ENCODE data around the gene RPE65.
"Not testable (repeated sequence)": the region's sequence is repeated elsewhere in the genome, so short reads cannot be mapped to it uniquely, and the experiment has no call there.

The RPE65 gene

DNA sequence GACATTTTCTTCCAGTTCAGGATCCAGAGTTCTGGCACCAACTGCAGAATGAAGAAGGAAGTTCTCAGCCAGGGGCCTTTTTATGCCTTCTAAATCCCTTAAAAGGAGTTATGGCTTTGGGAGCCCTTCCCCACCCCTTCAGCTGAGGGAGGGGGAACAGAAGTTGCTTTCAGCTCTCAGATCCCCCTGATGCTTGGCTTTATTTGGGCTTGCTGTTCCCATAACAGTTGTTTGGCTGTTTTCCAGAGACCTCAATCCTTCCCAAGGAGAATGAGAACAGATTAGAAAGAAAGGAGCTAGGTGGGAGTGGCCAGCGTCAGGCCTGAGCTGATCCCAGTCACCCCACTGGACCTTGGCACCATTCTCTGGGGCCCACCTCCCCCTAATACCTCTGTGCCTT lies at the start of gene RPE65:
RPE65 (minus strand) TSS at position 54 of the 400 bp plus-strand sequence; CDS start at position 5, 49 bp downstream.
- no peak for DNase-seq

DNA sequence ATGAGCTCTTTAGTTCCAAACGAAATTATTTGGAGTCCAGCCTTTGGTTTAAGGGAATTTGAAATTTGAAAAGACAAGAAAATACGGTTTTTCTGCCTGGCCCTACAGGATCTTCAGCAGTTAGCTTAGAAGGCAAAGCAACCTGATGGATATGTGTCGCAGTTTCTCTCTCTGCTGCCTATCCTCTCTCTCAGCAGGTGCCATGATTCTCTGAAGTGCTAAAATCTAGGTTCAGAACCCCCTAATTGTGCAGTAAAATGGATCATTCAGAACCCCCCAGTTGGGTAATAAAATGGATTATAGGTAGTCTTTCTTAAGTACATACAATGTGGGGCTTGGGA lies 47.6 kb upstream of the RPE65 start:
- DNase-seq, result no peak

DNA sequence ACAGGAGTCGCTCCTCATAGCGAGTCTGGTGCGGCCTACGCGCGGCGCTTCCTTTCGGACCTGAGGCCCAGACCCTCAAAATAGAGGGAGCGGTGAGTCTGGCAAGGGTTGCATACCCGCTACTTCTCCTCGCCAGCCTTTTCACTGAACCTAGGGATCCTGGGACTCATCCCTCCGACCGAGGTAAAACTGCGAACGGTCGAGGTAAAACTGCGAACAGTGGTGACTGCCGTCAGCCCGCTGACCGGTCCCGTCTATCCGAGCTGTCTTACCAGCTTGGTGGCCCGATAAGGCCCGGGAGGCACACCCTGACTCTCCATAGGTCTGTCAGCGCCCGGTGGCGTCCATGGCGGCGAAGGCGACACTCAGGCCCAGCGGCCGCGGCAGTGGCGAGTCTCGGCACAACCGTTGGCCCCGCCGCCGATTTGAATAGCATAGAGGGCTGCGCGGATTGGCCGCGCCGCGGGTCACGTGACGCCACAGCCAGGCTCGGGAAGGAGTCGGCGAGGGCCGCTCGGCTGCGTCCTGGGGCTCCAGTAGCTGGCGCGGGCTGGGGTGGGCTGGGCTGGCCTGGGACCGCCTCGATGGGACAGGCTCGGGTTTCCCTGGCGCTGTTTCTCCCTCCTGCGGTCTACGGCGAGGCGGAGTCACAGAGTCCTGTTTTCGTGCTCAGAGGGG lies 47.1 kb upstream of the RPE65 start, which contains the start of gene DEPDC1:
DEPDC1 (minus strand) TSS at position 403 of the 678 bp plus-strand sequence; CDS start at position 320, 83 bp downstream.
- peak; percentile 56 for DNase-seq

DNA sequence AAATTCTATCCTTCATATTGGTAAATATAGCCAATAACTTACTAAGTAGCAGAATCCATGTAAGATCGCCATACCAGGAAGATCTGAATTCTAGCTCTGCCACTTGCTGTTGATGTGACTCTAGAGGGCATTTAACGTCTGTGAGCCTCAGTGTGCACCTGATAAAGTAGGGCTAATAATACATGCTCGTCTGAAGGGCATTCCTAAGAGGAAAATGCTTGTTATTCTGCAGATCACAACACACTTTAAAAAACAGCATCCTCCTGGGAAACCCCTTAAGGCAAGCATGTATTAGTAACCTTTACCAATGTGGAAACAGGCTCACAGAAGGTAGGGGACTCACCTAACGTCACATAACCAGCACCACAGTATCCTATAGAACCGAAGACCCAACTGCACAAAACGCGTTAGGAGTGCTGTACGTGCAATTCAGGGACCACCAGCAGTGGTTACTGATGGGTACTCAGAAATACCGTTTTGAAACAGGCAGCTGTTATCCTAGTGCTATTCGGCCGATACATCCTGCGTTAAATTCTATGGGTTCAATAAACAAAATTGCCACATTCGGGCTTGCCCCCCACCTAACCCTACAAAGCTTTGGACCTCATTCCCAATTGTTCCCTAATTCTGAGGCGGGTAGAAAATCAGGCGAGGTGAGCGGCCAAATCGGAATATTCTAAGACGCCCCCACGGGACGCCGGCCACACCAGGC lies 46.4 kb upstream of the RPE65 start:
- DNase-seq, result no peak

DNA sequence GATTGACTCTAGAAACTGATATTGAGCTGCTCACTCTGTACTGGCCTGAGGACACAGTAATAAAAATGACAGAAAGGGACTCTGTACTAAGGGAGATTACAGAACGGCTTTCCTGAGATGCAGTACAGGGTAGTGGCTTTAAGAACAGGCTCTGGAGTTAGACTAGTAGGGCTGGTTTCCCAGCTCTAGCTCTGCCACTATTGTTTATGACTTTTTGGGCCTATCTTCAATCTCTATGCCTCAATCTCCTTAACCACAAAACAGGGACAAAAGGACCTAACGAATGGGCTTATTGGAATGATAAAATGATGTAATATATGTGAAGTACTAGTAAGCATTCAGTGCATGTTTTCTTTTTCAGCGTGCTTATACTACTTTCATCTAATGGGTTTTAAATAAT lies 45.8 kb upstream of the RPE65 start:
- DNase-seq, result no peak

DNA sequence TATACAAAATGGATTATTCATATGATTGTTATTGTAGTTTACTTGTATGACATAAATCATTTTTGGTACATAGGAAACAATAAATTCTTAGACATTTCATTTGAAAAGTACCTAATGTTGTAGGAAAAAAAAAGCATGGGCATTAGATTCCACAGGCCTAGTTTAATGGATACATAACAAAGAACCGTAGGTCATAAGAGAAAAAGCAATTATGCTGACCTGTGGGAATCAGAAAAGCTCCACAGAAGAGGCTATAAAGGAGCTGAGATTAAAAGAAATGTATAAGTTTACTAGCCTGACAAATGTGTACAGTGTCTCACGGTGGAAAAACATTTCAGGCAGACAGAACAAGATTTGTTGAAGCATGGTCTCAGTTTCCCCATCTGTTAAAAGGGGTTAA lies 43.4 kb upstream of the RPE65 start:
- DNase-seq, result no peak

DNA sequence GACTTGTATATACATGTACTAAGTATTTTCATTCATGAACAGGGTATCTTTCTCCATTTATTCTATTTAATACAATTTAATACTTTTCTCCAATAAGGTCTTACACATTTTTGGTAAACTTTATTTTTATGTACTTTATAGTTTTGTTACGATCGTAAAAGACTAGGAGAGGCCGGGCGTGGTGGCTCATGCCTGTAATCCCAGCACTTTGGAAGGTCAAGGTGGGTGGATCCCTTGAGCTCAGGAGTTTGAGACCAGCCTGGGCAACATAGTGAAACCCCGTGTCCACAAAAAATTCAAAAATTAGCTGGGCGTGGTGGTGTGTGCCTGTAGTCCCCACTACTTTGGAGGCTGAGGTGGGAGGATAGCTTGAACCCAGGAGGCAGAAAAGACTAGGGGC lies 42.5 kb upstream of the RPE65 start:
- not testable (repeated sequence) for DNase-seq

DNA sequence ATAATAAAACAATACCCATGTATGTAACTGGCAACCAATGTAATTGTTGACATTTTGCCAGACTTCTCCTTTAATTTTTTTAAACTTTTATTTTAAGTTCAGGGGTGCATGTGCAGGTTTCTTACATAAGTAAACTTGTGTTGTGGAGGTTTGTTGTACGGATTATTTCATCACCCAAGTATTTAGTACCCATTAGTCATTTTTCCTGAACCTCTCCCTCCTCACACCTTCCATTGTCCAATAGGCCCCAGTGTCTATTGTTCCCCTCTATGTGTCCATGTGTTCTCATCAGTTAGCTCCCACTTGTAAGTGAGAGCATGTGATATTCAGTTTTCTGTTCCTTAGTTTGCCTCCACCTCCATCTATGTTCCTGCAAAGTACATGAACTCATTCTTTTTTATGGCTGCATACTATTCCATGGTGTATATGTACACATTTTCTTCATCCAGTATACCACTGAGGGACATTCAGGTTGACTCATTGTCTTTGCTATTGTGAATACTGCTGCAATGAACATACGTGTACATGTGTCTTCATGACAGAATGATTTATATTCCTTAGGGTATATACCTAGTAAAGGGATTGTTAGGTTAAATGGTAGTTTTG lies 40.4 kb upstream of the RPE65 start:
- no peak for DNase-seq

DNA sequence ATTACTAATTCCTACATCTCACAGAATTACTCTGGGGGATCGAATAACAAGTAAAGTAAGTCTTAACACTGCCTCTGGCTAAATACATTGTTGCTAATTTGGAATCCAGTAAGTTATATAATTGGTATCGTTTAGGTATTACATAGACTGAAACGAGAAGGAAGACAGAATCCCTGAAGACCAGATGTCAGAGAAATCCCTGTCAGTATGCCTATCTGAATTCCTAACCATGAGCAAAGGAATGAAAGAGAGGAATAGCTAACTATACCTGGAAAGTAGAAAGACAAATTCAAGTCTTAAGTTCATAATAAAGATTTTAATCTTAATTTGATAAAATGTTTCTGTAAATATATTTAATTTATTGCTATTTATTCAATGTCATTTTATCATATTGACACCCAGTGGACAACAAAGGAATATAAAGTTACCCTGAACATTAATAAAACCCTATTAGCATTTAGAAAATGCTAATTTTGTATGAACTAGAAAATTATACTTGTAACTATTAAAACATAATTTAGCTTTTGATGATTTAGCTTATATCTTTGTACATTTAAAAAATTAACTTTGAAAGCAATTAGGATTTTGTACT lies 35.8 kb upstream of the RPE65 start:
- no peak for DNase-seq

DNA sequence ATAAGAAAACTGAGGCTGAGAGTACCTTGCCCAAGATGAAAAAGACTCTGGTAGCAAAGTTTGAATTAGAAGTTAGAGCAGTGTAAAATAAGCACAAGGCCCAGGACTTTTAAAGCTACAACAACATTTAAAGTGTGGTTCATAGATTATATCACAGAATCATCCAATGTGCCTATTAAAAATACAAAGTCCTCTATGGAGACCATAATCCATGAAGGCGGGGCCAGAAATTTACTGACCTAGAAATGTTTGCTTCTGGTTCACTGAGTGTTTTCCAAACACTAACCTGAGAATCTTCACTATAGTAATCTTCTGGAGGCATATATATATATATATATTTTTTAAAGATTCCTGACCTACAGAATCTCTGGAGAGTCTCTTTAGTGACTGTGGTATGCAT lies 34.9 kb upstream of the RPE65 start:
- no peak for DNase-seq

DNA sequence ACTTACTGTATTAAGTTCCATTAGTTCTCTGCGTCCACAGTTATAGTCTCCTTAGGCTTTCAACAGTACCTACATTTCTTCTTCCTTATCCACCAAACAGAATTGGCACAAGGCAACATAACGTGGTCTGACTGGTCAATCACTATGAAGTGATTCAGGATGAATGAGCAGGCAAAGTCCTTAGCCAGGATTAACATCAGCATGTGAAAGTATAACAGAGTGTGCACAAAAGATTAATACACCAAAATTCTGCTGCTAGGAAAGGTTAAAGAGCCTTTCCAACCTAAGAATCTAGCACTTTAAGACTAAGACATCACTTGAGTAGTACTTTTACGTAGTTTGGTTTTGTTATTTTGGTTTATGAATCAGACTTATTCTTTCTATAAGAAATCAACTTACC lies 31.3 kb upstream of the RPE65 start:
- DNase-seq, result no peak

DNA sequence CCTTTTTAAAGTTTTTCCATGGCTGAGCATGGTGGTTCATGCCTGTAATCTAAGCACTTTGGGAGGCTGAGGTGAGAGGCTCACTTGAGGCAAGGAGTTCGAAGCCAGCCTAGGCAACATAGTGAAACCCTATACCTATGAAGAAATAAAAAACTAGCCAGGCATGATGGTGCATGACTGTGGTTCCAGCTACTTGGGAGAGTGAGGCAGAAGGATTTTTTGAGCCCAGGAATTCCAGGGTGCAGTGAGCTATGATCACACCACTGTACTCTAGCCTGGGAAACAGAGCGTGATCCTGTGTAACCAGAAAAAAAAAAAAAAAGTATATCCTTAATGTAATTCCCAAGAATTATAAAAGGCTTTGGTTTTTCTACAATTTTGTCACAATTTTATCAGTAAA lies 29.7 kb upstream of the RPE65 start:
- no peak for DNase-seq

DNA sequence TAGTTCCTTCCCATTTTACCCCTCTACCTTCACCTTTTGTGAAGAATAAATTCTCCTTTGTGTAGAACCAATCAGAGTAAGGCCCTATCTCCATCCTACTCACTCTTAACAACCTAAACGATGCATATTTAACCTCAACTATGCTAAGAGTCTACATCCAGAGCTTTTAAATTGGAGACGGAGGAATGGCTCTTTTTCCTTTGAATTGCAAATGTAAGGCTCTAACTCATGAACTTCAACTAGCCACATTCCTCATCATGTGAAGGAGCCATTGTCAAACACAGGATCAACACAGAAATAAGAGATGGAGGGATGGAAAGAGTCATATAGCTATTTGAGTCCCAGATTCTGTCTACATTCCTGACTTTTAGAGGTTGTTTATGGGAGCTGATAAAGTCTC lies 28.9 kb upstream of the RPE65 start:
- no peak for DNase-seq

DNA sequence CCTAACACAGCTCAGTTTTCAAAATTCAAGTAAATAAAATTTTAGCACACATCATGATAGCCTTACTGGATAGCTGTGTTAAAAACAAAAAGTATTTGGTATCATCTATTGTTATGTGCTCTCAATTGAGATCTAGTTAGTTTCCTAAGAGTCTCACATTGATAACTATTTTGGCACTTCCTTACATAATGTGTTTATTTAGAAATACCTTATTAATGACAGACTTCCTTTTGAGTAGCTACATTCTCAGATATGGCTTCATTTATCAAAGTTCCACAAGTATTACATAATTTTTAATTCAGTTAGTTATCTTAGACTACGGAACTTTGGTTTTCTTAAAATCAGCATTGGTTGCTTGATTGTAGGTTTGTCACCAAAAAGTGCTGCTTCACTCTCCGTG lies 26.9 kb upstream of the RPE65 start:
- DNase-seq, result not testable (repeated sequence)

DNA sequence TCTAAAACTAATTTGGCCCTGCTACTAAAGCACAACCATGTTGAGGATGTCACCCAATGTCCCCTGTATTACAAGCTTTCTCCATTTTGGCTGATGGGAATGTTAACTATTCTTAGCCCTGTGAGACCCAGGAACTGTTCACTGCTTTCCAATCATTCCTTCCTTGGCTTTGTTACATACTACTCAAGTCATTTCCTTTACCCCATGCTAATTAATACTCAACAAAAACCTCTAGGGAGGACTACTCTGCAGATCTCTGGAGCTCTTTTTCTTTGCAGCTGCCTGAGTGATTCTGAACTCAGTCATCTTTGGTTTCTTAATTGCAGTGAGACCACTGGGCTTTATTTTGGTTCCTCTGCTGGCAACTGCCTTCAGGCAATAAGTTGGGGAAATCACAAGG lies 23.3 kb upstream of the RPE65 start:
- no peak for DNase-seq

DNA sequence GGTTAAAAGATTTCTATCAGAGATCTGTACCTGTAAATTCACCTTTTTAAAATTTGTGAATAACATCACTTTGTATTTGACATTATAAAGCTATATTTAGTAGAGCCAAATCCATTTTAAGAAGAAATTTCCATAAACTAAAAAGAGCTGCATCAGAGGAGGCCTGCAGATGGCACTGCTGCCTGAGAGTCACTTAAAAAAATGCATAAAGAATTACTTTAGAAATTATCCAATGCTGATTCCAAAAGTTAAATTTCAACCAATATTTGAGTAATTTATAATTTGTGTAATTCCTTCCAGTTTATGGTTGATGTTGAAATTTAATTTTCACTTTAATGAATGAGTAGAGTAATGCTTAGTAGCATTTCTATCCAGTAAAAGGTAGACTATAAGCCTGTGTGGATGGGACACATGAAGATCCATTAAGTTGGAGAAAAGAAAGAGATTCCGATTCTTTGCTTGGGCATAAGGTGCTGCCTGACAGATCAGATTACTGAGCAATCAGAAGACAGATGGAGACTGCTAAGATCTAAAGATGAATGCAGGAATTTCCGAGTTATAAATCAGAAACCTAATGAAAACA lies 20.7 kb upstream of the RPE65 start:
- no peak for DNase-seq

DNA sequence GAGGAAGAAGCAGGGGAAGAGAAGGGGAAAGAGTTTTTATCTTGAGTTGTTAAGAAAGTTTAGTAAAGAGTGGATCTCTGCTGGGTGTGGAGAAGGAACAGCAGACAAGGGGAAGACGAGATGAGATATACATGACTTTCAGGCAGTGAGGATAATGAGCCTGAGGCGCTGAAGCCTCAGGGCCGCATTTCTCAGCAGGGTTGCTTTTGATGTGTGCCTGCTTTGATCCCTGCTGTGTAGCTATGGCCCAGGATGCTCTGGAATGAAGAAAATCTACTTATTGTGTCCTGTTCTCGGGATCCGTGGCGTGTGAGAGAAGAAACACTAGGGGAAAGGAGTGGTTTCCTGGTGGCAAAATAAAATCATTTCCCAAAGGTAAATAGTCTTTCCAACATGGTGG lies 15.1 kb upstream of the RPE65 start:
- DNase-seq, result no peak

DNA sequence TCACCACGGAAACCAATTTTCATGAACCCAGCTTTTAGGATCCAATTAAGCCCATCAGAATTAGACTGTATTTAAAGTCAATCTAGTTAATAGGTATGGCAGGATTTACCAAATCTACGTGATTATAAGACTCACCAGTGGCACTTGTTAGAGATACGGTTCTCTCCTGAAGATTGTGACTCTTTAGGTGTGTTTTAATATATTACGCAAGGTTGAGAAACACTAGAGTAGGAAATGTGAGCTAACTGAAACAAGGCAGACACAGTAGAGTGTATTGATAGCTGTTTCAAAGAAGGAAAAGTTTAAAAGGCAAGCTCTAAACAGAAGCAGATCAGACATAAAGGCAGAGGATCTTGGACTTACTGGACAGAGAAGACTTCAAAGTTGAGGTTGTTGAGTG lies 11.2 kb upstream of the RPE65 start:
- DNase-seq, result no peak

DNA sequence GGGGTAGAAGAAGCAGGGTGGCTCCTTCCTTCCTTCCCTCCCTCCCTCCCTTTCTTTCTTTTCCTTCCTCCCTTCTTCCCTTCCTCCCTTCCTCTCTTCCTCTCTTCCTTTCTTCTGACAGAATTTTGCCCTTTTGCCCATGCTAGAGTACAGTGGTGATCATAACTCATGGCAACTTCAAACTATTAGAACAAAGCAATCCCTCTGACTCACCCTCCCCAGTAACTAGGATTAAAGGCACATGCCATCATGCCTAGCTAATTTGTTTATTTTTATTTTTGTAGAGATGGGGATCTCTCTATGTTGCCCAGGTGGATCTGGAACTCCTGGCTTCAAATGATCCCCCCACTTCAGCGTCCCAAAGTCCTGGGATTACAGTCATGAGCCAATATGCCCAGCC lies 10.0 kb upstream of the RPE65 start:
- no peak for DNase-seq

DNA sequence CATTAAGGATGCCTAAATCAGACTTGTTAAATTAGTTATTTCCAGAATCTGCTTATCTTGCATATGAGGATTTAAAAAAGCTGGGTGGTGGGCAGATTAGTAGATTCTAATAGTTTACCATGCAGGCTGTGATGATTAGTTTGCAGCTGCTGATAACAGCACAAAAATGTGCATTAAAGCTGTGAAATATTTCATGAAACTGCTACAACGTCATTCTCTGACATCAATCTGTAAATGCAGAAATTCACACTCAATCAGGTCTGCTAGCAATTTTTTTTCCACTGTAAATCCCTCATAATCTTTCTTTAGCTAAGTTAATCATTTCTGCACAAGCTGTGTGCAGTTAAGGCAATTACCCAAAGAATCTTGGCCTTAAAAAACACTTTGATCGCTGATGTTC lies 9.3 kb upstream of the RPE65 start:
- no peak for DNase-seq

DNA sequence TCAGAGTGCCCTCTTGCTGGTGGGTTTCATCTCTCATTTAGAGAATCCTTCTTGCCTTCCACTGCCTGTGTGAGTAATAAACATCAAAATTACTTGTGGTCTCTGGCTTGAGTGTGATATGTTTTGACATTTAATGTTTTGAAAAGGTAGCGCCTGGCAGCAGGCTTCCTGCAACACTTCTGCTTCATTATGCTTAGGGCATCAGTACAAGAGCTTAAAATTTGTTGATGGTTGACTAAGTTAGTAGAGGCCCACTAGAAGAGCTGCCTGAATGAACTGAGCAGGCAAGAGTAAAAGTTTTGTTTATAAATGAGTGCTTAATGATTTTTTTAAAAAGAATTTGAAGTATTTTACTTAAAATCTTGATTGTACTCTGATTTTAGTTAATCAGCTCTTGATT lies 6.4 kb upstream of the RPE65 start:
- no peak for DNase-seq

DNA sequence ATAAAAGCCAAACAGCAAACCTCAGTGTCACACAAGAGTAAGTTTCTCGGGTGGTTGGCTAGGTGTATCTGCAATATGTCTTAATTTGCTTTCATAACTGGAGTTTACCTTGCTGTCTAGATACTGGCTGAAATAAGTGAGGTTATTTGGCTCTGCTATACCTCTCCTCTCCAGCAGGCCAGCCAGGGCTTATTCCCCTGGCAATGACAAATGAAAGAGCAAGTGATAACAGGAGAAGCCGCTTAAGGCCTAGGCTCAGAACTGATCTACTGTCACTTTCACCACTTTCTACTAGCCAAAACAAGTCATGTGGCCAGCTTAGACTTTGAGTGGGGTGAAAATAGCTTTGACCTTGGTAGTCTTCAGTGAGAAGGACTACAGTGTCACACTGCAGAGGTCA lies 4.8 kb upstream of the RPE65 start:
- no peak for DNase-seq

DNA sequence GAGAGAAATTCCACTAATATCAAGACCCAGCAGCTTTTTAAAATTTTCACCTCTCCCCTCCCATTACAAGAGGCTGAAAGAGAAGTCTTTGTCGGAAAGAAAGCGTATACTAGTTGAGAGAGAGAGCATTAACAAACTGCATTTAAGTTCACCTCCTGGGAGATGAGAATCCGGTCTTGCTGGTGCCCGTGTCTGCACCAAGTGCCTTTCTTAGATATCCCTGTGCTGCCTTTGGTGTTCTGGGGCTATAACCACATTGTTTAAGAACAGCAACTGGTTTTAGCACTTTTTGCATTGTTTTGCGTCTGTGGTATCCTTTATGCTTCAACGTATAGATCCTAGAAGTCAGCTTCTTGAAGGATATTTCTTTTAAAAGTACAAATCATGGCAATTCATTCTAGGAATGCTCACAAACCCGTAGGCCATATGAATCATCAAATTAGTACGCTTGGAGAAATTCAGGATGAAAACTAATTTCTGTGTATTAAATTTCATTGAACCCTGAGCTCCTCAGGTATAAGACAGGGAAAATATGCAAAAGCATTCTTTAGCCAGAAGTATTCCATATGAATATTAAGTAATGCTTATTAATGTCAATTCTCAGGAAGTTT lies 3.4 kb upstream of the RPE65 start:
- no peak for DNase-seq
